Measurements from ENCODE around the gene ELMO2.

The ELMO2 gene

GRCh38 chr20:46330831-46331371 lies 75.5 kb downstream of the ELMO2 start:
- no peak for DNase-seq

- no peak for DNase-seq
Observed at GRCh38 chr20:46330072-46330763, 76.2 kb downstream of the ELMO2 start.

GRCh38 chr20:46328200-46328882 lies 78.1 kb downstream of the ELMO2 start:
- DNase-seq = no peak

DNA sequence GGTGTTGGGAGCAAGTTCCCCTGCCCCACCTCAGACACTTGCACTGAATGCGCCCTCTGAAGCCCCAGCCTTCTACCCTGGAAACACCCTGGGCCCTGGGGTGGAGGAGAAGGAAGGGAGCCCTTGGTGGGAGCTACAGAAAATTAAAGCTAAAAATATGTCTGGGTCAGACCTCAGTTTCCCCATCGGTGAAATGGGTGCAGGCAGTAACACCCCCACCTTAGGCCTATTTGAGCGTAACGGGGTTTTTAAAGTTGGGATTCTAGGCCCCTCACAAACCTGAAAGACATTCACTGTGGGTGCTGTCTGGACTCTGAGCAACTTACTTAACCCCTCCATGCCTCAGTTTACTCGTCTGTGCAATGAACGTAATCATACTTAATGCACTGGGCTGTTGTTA lies 78.9 kb downstream of the ELMO2 start:
- no peak for DNase-seq

- DNase-seq = no peak
Observed at GRCh38 chr20:46325789-46326188, 80.6 kb downstream of the ELMO2 start.

DNA sequence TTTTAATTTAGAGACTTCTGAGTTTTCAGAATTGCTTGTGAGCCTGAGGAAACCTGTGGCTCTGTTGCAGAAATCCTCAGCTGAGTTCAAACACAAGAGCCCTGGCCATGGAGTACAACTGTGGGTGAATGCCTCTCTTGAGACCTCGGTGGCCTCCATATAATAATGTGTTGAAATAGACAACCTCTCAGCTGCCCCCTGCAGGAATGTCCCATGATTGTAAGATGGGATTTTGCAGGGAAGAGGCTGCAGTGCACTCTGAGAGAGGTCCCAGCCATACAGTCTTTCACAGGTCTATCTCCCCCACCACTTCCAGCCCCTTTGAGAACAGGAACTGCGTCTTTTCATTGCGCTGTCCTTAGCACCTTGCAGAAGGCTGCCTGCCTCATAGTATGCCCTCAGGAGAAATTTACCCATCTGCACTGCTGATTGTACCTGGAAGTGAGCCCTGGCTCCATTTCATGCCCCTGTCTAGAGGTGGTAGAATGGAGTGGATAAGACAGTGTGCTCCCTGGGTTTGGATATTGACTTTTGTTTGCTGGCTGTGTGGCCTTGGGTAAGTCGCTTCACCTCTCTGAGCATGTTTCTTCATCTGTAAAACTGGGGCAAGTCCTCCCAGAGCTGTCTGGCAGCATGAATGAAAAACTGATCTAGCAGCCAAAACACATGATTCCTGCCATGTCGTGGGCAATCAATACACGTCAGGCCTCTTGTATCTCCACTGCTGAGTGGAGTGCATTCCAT lies 81.3 kb downstream of the ELMO2 start:
- DNase-seq = no peak

- no peak for DNase-seq
Observed at GRCh38 chr20:46324379-46324778, 82.0 kb downstream of the ELMO2 start.

DNA sequence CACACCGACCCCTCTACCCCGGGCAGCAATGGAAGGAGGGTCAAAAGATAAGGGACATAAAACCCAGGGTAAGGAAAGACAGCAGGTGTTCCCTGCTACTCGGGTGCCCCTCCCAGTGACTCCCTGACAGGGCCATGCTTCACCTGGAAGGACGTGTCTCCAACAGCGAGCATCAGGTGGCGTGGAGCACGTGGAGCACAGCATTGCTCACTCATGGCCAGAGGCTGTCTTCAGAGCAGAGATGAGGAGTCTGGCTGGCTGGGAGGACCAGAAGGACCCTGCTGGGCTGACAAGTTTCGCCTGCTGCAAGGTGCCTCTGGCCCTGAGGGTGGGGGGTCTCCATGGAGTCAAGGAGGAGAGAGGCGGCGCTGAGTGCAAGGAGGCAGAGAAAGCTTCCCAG lies 82.9 kb downstream of the ELMO2 start:
- DNase-seq = no peak

GRCh38 chr20:46322641-46323040 lies 83.8 kb downstream of the ELMO2 start:
- no peak for DNase-seq

- DNase-seq = no peak
Observed at GRCh38 chr20:46317685-46318177, 88.7 kb downstream of the ELMO2 start.

DNA sequence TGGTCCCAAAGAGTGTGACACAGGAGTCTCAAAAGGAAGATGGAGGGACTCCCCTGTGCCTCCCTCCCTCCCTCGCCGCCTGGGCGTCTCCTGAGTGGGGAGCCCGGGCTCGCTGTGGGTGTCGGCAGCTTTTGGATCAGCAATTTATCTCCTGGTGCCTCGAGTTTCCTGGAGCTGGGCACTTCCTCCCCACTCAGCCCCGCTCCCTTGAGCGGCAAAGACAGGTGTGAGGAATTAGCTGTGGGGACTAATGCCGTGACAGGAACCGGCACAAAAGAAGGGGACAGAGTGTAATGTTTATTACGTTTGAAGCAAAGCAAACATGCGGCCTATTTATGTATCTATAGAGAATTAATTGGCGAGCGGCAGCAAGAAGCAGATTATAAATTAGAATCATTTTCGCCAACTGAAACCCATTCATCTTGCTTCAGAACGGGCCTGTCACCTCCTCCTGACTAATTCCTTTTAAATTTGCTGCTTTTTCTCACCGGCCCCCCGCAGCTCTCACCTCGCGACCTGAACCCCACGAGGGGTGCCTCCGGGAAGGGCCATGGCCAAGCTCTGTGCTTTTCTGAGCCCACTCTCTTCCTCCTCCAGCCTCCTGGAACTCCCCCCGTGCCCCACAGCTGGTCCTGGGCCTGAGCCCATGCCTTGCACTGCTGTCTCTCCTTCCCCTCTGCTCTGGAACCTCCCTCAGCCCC lies 89.3 kb downstream of the ELMO2 start:
- no peak for DNase-seq
